Measurements from ENCODE around the gene PLXNA4.

- TF ChIP-seq POLR2A (IDR thresholded peaks at IDR 0.05) = no peak
- TF ChIP-seq CTCF (IDR thresholded peaks at IDR 0.05) = no peak
These were observed 323.5 kb downstream of the PLXNA4 start for GRCh38 chr7:132252793-132253100.

All from prostate gland (tissue), 2 donors.